HEK293 (cell line): ENCODE measurements around the gene RAC3.

Experiments
- CTCF ChIP-seq: fragments of 450-650 bp; formaldehyde crosslinking; IDR thresholded peaks from 2 replicates; pipeline ENCODE4 v1.5.1; 2016; ENCODE audit warnings: missing biosample characterization, missing genetic modification characterization
- REST ChIP-seq: fragments of 450-650 bp; formaldehyde crosslinking; IDR thresholded peaks from 2 replicates; pipeline ENCODE4 v1.5.1; 2016; ENCODE audit warnings: missing biosample characterization, missing genetic modification characterization
- ZBTB44 ChIP-seq: fragments of 450-650 bp; IDR thresholded peaks from 2 replicates; pipeline ENCODE4 v1.5.1; 2018; ENCODE audit warnings: missing biosample characterization, mild to moderate bottlenecking, missing genetic modification characterization
- ZNF248 ChIP-seq: fragments of 450-650 bp; formaldehyde crosslinking; IDR thresholded peaks from 2 replicates; pipeline ENCODE4 v1.5.1; 2017; ENCODE audit warnings: missing biosample characterization, missing genetic modification characterization

- TF ChIP-seq REST (tag by site-specific recombination) = no peak
- TF ChIP-seq ZNF248 = no peak
- no peak for TF ChIP-seq CTCF (tag by site-specific recombination)
- TF ChIP-seq ZBTB44 (tag by site-specific recombination) = no peak
Measured at GRCh38 chr17:82014971-82015310, 16.5 kb upstream of the RAC3 start.
